B cell (primary cell): ENCODE results near the gene PHOSPHO2. TPM values are rescaled to one million over a fixed set of nuclear protein-coding genes. Genes with fewer than 3 reads are reported as not detected.

Experiments used
- ATAC-seq: fragments of 200-7000 bp; cut with Tn5 transposase; one replicate; pipeline ENCODE4 v1.10.0; 2021; ENCODE audit warnings: low read depth, mild to moderate bottlenecking, moderate number of reproducible peaks, moderate library complexity
- CTCF ChIA-PET: fragments of 350-600 bp; sonication (Branson Sonifier 250); formaldehyde crosslinking; loops from one replicate; lab custom pipeline; 2021; ENCODE audit warnings: antibody characterized with exemption, inconsistent platforms; lab: Charles Lee
- POLR2A ChIA-PET: fragments of 350-600 bp; sonication (Branson Sonifier 250); formaldehyde crosslinking; loops from one replicate; lab custom pipeline; 2021; ENCODE audit warnings: antibody characterized with exemption; lab: Charles Lee
- DNase-seq: peaks from one replicate; pipeline ENCODE4 v3.0.0; 2013
- H2AFZ ChIP-seq: 2 replicates; pipeline ENCODE4 v1.6.1; 2012; ENCODE audit warnings: mild to moderate bottlenecking, low read depth, low read length; ENCODE audit not compliant: insufficient read depth, poor library complexity, severe bottlenecking
- H3K27ac ChIP-seq, 2 donors: 1 replicate in 1 of 2; 2 replicates in 1 of 2; pipeline ENCODE4 v1.5.1; 2012 to 2013; ENCODE audit warnings: low read length in 2 of 2, mild to moderate bottlenecking in 2 of 2, moderate library complexity in 1 of 2
- H3K27me3 ChIP-seq, 4 experiments: fragments of 200-600 bp in 1 of 4; sonication (generic) in 1 of 4; replicated peaks in 1 of 4; 1 replicate in 2 of 4; 2 replicates in 2 of 4; pipeline versions ENCODE4 v1.6.1 to v1.7.0; 2013 to 2016; ENCODE audit warnings: low read length in 3 of 4, mild to moderate bottlenecking in 2 of 4, mixed read lengths in 1 of 4, moderate library complexity in 1 of 4; ENCODE audit not compliant: insufficient read depth in 4 of 4, control insufficient read depth in 3 of 4; ENCODE audit errors: control extremely low read depth in 1 of 4
- H3K36me3 ChIP-seq, 2 experiments: replicated peaks in 1 of 2; 1 replicate in 1 of 2; 2 replicates in 1 of 2; pipeline versions ENCODE4 v1.6.1 to v1.7.1; 2013; ENCODE audit warnings: low read length in 1 of 2; ENCODE audit not compliant: insufficient read depth in 2 of 2, control insufficient read depth in 1 of 2; ENCODE audit errors: control extremely low read depth in 1 of 2, extremely low read depth in 1 of 2
- H3K4me1 ChIP-seq, 2 donors: fragments of 200-600 bp in 1 of 2; sonication (generic) in 1 of 2; 1 replicate in 1 of 2; 2 replicates in 1 of 2; pipeline versions ENCODE4 v1.5.1 to v1.6.1; 2013 to 2017; ENCODE audit warnings: low read length in 2 of 2; ENCODE audit not compliant: control insufficient read depth in 2 of 2, insufficient read depth in 2 of 2
- H3K4me2 ChIP-seq: replicated peaks from 2 replicates; pipeline ENCODE3; 2012; ENCODE audit warnings: mild to moderate bottlenecking, low read depth, low read length; ENCODE audit not compliant: poor library complexity, severe bottlenecking
- H3K4me3 ChIP-seq, 5 experiments: fragments of 200-600 bp in 1 of 5; sonication (generic) in 1 of 5; 1 replicate in 3 of 5; 2 replicates in 2 of 5; pipeline versions ENCODE4 v1.5.1 to v1.7.0; 2011 to 2016; ENCODE audit warnings: low read length in 4 of 5, mild to moderate bottlenecking in 4 of 5, low read depth in 2 of 5, control low read depth in 1 of 5, moderate library complexity in 1 of 5; ENCODE audit not compliant: insufficient read depth in 1 of 5; ENCODE audit errors: control extremely low read depth in 1 of 5, extremely low read depth in 1 of 5
- H3K79me2 ChIP-seq: fragments of 200-600 bp; sonication (generic); one replicate; pipeline ENCODE4 v1.6.0; 2016; ENCODE audit warnings: low read length; ENCODE audit not compliant: control insufficient read depth, insufficient read depth
- H3K9ac ChIP-seq: fragments of 200-600 bp; sonication (generic); 2 replicates; pipeline ENCODE4 v1.6.1; 2017; ENCODE audit warnings: mild to moderate bottlenecking, low read length, moderate library complexity
- H3K9me3 ChIP-seq, 3 donors: one replicate each; pipeline versions ENCODE4 v1.6.1 to v1.7.1; 2013; ENCODE audit warnings: low read length in 2 of 3; ENCODE audit not compliant: control insufficient read depth in 2 of 3, insufficient read depth in 1 of 3; ENCODE audit errors: control extremely low read depth in 1 of 3
- H4K20me1 ChIP-seq: 2 replicates; pipeline ENCODE4 v1.6.0; 2012; ENCODE audit warnings: mild to moderate bottlenecking, low read length; ENCODE audit not compliant: insufficient read depth, control insufficient read depth, poor library complexity, severe bottlenecking
- H3K27ac Mint-ChIP-seq: one replicate; pipeline ENCODE4 v1.8.0; 2021; ENCODE audit warnings: mixed read lengths
- H3K27me3 Mint-ChIP-seq: one replicate; pipeline ENCODE4 v1.8.0; 2021; ENCODE audit warnings: mixed read lengths
- H3K4me1 Mint-ChIP-seq: one replicate; pipeline ENCODE4 v1.8.0; 2021; ENCODE audit warnings: mixed read lengths
- H3K4me3 Mint-ChIP-seq: one replicate; pipeline ENCODE4 v1.8.0; 2021; ENCODE audit warnings: mixed read lengths
- H3K9me3 Mint-ChIP-seq: one replicate; pipeline ENCODE4 v1.8.0; 2022; ENCODE audit warnings: mixed read lengths; ENCODE audit not compliant: insufficient read depth
- EZH2 ChIP-seq: IDR thresholded peaks from 2 replicates; pipeline ENCODE4 v1.6.1; 2012; ENCODE audit warnings: borderline replicate concordance, low read depth, mild to moderate bottlenecking, moderate library complexity, low read length; ENCODE audit not compliant: insufficient read depth, poor library complexity, severe bottlenecking
- WGBS: methylation state at CpG from one replicate; pipeline ENCODE4 v1.1.5; 2013; ENCODE audit warnings: missing lambda C conversion rate; ENCODE audit not compliant: insufficient coverage; 5-methylcytosine and 5-hydroxymethylcytosine counted together
- intact Hi-C: fragments of 100-400 bp; cut with micrococcal nuclease; formaldehyde crosslinking; loops from one replicate; pipeline ENCODE4 v1.10.0; 2022
- polyA plus RNA-seq: library from polyadenylated mRNA; depleted of rRNA; stranded (reverse); fragments of >200 nt; gene quantifications from 2 replicates; pipeline ENCODE4 v1.2.3, GENCODE V29; 2012
- total RNA-seq, 2 donors: library from RNA; stranded (reverse); fragments of 120-200 nt in 1 of 2; gene quantifications; 1 replicate in 1 of 2; 2 replicates in 1 of 2; pipeline versions ENCODE4 v1.2.3 to v1.2.4, GENCODE V29; 2013 to 2022
- TF ChIP-seq, protein P1 (sequence below): fragments of 200-600 bp; IDR thresholded peaks from one replicate; pipeline ENCODE4 v1.8.0; 2022; ENCODE audit warnings: antibody characterized with exemption, mild to moderate bottlenecking

PHOSPHO2 gene
- total and polyA plus RNA-seq, 2 donors (not counting 1 experiment from before 2014, with no cell fraction given): 1.5 to 8.4 TPM

DNA sequence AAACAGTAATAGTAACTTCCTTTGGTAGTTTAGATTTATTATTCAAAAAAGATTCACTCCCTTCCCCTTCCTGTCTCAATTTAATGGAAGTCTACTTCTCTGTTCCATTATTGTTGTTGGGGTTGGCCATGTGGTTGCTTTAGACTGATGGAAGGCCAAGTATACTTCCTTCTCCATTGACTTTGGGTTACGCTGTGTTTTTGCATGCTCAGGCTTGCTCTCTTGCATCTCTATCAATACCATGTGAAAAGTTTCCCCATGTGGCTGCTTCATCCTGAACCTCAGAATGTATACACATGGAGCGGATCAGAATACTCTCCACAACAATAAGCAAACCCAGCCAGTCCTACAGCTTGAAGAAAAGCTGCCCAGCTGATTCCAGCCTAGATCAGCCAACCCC is 20.3 kb upstream of the PHOSPHO2 start:
- no peak overlapping the region for H3K27ac Mint-ChIP-seq
- Histone ChIP-seq H3K9me3 (peaks cover 0 to 4% (median 0%) of the 10 kb centered on the region in 3 donors), H3K4me3 (no peak overlapping the region), H3K79me2 (no peaks in the 10 kb centered on the region), H3K27me3 (peaks cover 0 to 5% (median 0%) of the 10 kb centered on the region in 4 experiments), H4K20me1 (no peaks in the 10 kb centered on the region), H3K27ac (no peak overlapping the region), H2AFZ (no peak overlapping the region), H3K4me2 (no peak overlapping the region), H3K9ac (no peak overlapping the region), H3K4me1 (no peaks in the 10 kb centered on the region), H3K36me3 (no peaks in the 10 kb centered on the region)
- ChIA-PET CTCF (no interaction called here), POLR2A (no interaction called here)
- H3K4me1 Mint-ChIP-seq: no peaks in the 10 kb centered on the region
- H3K9me3 Mint-ChIP-seq: no peaks in the 10 kb centered on the region
- no peak for DNase-seq
- ATAC-seq: no peak
- intact Hi-C loops: no loop called here
- no peak overlapping the region for H3K4me3 Mint-ChIP-seq
- TF ChIP-seq, protein P1, sequence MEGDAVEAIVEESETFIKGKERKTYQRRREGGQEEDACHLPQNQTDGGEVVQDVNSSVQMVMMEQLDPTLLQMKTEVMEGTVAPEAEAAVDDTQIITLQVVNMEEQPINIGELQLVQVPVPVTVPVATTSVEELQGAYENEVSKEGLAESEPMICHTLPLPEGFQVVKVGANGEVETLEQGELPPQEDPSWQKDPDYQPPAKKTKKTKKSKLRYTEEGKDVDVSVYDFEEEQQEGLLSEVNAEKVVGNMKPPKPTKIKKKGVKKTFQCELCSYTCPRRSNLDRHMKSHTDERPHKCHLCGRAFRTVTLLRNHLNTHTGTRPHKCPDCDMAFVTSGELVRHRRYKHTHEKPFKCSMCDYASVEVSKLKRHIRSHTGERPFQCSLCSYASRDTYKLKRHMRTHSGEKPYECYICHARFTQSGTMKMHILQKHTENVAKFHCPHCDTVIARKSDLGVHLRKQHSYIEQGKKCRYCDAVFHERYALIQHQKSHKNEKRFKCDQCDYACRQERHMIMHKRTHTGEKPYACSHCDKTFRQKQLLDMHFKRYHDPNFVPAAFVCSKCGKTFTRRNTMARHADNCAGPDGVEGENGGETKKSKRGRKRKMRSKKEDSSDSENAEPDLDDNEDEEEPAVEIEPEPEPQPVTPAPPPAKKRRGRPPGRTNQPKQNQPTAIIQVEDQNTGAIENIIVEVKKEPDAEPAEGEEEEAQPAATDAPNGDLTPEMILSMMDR: no peak
- no peak for TF ChIP-seq EZH2
- WGBS: 100% methylated on average over 1 of the region's 2 CpGs
- peaks cover 38% of the 10 kb centered on the region for H3K27me3 Mint-ChIP-seq

DNA sequence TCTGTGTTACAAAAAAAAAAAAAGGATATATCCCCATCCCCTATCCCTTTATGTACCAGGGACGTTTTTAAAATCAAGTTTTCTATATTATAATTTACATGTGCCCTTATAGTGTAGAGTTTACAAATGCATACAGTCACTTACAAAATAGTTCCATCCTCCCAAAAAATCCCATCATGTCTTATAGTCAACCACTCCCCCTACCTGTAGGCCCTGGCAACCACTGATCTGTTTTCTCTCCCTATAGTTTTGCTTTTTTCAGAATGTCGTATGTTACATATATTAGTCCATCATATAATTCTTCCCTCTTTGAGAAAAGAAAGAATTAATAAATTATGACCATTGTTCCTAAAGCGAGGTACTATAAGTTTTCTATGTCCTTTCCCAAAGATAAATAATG is 17.9 kb upstream of the PHOSPHO2 start:
- Histone ChIP-seq H3K4me2 (no peak overlapping the region), H3K9ac (no peak overlapping the region), H2AFZ (no peak overlapping the region), H4K20me1 (no peaks in the 10 kb centered on the region), H3K27me3 (peaks cover 0 to 5% (median 0%) of the 10 kb centered on the region in 4 experiments), H3K4me3 (no peak overlapping the region), H3K9me3 (peaks cover 0 to 4% (median 0%) of the 10 kb centered on the region in 3 donors), H3K36me3 (no peaks in the 10 kb centered on the region), H3K4me1 (no peaks in the 10 kb centered on the region), H3K27ac (no peak overlapping the region), H3K79me2 (no peaks in the 10 kb centered on the region)
- ChIA-PET POLR2A (no interaction called here), CTCF (no interaction called here)
- no peaks in the 10 kb centered on the region for H3K9me3 Mint-ChIP-seq
- no peaks in the 10 kb centered on the region for H3K4me1 Mint-ChIP-seq
- no peak for ATAC-seq
- intact Hi-C loops: loop anchor here (1.0 kb wide), 1 partner anchor 148 kb away; no protein-coding TSS in a partner anchor
- TF ChIP-seq, protein P1: peak; percentile 28
- no peak for TF ChIP-seq EZH2
- H3K27me3 Mint-ChIP-seq: peaks cover 33% of the 10 kb centered on the region
- no CpG with 5 or more reads among the region's 3 CpGs for WGBS
- H3K4me3 Mint-ChIP-seq: no peak overlapping the region
- no peak for DNase-seq
- no peak overlapping the region for H3K27ac Mint-ChIP-seq
